Measurements from ENCODE around the gene MUTYH. TPM values are rescaled to one million over a fixed set of nuclear protein-coding genes. Genes with fewer than 3 reads are reported as not detected.
"Not testable (repeated sequence)": the region's sequence is repeated elsewhere in the genome, so short reads cannot be mapped to it uniquely, and the experiment has no call there.

MUTYH gene
- total RNA-seq (10 to 100 TPM in 5 of 6 donors, 1 to 10 TPM in 1; 9.5 to 13.9 (median 11.7) TPM), polyA plus RNA-seq (10 to 100 TPM; 31.6 to 44.2 TPM)

DNA sequence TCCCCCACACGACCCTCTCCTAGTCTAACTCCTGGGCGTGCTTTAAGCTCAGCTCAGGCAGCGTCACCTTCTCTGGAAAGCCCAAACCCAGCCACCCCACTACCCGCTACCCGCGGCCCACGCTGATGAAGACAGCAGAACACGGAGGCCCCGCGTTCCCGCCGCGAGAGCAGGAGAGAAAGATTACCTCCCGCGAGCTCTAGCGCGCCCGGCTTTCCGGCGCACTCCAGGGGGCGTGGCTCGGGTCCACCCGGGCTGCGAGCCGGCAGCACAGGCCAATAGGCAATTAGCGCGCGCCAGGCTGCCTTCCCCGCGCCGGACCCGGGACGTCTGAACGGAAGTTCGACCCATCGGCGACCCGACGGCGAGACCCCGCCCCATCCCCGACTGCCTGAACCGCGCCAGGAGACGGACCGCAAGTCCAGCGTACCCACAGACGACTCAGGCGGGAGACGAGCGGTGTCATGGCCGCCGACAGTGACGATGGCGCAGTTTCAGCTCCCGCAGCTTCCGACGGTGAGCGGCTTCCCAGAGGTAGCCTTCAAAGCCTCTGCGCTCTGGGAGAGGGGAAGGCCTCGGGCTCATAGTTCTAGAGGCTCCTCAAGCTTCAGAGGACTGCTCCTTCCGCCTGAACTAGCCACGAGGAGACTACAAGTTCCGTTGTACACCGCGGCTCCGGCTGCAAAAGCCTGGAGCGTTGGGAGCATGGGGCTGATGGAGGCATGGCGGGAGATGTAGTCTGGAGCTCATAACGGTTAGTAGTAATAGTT lies at the start of gene MUTYH, which contains the start of gene TOE1:
TSS of gene MUTYH (minus strand) at position 652 of the 770 bp plus-strand sequence. CDS start 5,935 bp downstream, outside the sequence.
TSS of gene TOE1 (plus strand) at position 382 of the 770 bp plus-strand sequence. CDS start at position 465, 83 bp downstream.
- ATAC-seq, result peak; percentile 95 to 98 (median 96)
- Histone ChIP-seq H3K27ac (peak within 1 kb of the TSS; percentile 87 to 99 (median 94)), H3K36me3 (peaks cover 0 to 24% (median 2%) of the 10 kb centered on the region in 3 donors), H3K27me3 (no peaks in the 10 kb centered on the region), H3K4me1 (peaks cover 0 to 10% (median 7%) of the 10 kb centered on the region in 3 donors), H3K9me3 (no peaks in the 10 kb centered on the region), H3K4me3 (peak within 1 kb of the TSS; percentile 58 to 90 (median 78))
- DNase-seq, result peak; percentile 88 to 97 (median 92)
- intact Hi-C loops (cut with DNase I), result no loop called here
- TF ChIP-seq, protein P1, sequence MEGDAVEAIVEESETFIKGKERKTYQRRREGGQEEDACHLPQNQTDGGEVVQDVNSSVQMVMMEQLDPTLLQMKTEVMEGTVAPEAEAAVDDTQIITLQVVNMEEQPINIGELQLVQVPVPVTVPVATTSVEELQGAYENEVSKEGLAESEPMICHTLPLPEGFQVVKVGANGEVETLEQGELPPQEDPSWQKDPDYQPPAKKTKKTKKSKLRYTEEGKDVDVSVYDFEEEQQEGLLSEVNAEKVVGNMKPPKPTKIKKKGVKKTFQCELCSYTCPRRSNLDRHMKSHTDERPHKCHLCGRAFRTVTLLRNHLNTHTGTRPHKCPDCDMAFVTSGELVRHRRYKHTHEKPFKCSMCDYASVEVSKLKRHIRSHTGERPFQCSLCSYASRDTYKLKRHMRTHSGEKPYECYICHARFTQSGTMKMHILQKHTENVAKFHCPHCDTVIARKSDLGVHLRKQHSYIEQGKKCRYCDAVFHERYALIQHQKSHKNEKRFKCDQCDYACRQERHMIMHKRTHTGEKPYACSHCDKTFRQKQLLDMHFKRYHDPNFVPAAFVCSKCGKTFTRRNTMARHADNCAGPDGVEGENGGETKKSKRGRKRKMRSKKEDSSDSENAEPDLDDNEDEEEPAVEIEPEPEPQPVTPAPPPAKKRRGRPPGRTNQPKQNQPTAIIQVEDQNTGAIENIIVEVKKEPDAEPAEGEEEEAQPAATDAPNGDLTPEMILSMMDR (IDR thresholded peaks at IDR 0.05), result no peak
- no peak for FAIRE-seq
- 0 to 1% methylated on average over 69 to 70 of the region's 70 CpGs for WGBS, 2 donors

DNA sequence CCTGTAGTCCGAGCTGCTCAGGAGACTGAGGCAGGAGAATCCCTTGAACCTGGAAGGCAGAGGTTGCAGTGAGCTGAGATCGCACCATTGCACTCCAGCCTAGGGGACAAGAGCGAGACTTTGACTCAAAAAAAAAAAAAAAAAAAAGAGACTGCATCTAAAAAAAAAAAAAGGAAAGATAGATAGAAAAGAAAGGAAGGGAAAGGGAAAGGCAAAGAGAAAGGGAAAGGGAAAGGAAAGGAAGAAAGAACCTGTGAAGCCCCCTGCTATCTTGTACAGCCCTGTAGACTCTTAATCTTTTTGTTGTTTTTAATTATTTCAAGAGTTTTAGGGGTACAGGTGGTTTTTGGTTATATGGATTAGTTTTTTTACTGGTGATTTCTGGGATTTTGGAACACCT lies 46.0 kb upstream of the MUTYH start:
- DNase-seq (no peak), FAIRE-seq (no peak), ATAC-seq (no peak)
- H3K9me3 ChIP-seq, result no peaks in the 10 kb centered on the region
- no peaks in the 10 kb centered on the region for H3K36me3 ChIP-seq
- H3K4me1 ChIP-seq, result no peaks in the 10 kb centered on the region
- H3K27ac ChIP-seq, result no peak overlapping the region
- intact Hi-C loops (cut with DNase I), result no loop called here
- TF ChIP-seq, protein P1 (IDR thresholded peaks at IDR 0.05), result no peak
- H3K4me3 ChIP-seq, result no peak overlapping the region
- WGBS, 2 donors, result 93 to 95% methylated on average over 3 of the region's 3 CpGs
- H3K27me3 ChIP-seq, result no peaks in the 10 kb centered on the region

DNA sequence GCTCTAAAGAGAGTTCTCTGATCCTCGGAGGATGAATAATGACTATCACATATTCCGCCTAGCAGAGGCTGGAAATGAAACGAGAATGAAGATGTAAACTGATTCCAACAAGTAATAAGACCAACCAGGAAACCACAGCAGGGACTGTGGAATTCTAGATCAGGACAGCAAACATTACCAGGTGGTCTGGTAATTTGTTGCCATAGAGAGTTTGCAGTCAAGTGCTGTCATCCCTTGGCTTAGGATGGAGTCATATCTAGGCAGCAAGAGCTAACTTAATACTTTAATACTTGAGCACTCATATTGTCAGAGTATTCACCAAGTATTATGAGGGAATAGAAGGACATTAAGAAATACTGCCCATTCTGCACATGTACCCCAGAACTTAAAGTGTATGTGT lies 45.1 kb upstream of the MUTYH start:
- no peaks in the 10 kb centered on the region for H3K9me3 ChIP-seq
- no peaks in the 10 kb centered on the region for H3K36me3 ChIP-seq
- 76 to 91% methylated on average over 3 of the region's 3 CpGs for WGBS, 2 donors
- no peaks in the 10 kb centered on the region for H3K4me1 ChIP-seq
- no peak overlapping the region for H3K27ac ChIP-seq
- no peak overlapping the region for H3K4me3 ChIP-seq
- FAIRE-seq (no peak), DNase-seq (no peak), ATAC-seq (peak in 1 of 4 donors; percentile 31)
- H3K27me3 ChIP-seq, result no peaks in the 10 kb centered on the region
- intact Hi-C loops (cut with DNase I), result no loop called here
- TF ChIP-seq, protein P1 (IDR thresholded peaks at IDR 0.05), result no peak

DNA sequence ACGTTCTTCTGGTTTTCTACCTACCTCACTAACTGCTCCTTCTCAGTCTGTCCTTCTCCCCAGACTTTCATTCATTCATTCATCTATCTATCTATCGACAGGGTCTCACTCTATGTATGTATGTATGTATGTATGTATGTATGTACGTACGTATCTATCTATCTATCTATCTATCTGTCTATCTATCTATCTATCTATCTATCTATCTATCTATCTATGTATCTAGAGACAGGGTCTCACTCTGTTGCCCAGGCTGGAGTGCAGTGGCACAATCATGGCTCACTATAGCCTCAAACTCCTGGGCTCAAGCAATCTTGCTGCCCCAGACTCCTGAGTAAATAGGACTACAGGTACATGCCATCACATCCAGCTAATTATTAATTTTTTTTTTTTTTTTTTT lies 44.0 kb upstream of the MUTYH start:
- ATAC-seq; H3K27ac ChIP-seq; H3K4me3 ChIP-seq; DNase-seq; H3K4me1 ChIP-seq; H3K36me3 ChIP-seq; H3K9me3 ChIP-seq; H3K27me3 ChIP-seq; intact Hi-C loops (cut with DNase I); FAIRE-seq: not testable (repeated sequence)
- WGBS, 2 donors, result 92 to 94% methylated on average over 4 of the region's 4 CpGs

DNA sequence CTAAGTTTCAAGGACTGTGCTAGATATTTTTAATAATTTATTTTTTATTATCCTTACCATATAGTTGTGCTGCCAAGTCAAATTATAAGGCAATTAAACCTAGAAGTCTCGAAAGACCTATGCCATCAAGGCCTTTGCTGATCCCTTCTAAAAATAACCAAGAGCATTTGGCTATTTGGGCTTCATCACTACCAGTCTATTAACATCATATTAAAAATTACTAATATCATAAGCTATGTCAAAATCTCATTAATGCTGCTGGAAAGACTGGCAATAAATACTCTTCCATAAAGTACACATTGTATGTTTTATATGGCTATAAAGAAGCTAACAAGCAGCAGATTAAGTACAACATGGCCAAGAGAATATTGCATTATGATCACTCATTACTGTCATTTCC lies 43.0 kb upstream of the MUTYH start:
- Histone ChIP-seq H3K36me3 (no peaks in the 10 kb centered on the region), H3K4me1 (no peaks in the 10 kb centered on the region), H3K9me3 (no peaks in the 10 kb centered on the region), H3K27me3 (no peaks in the 10 kb centered on the region), H3K4me3 (no peak overlapping the region), H3K27ac (no peak overlapping the region)
- no peak for FAIRE-seq
- intact Hi-C loops (cut with DNase I), result no loop called here
- WGBS, 2 donors, result 76 to 77% methylated on average over 1 of the region's 1 CpG
- ATAC-seq, result no peak
- TF ChIP-seq, protein P1 (IDR thresholded peaks at IDR 0.05), result no peak
- DNase-seq, result no peak
